GM12892 (cell line): ENCODE results near the gene TRIM66.

Experiments
- DNase-seq: peaks from one replicate; pipeline ENCODE4 v3.0.0; 2011; ENCODE audit not compliant: insufficient read length
- FAIRE-seq: peaks from 2 replicates; lab custom pipeline; 2011; peaks lifted over from hg19 to GRCh38; lab: Jason Lieb, UNC
- POLR2A ChIP-seq: IDR thresholded peaks from 2 replicates; pipeline ENCODE4 v1.6.1; 2011; ENCODE audit warnings: low read depth, low read length, control low read depth
- POLR2AphosphoS5 ChIP-seq: IDR thresholded peaks from 2 replicates; pipeline ENCODE4 v1.6.1; 2011; ENCODE audit warnings: low read depth, low read length, control low read depth
- TAF1 ChIP-seq: IDR thresholded peaks from 2 replicates; pipeline ENCODE4 v1.6.1; 2011; ENCODE audit warnings: low read depth, mild to moderate bottlenecking, control low read depth, low read length, borderline replicate concordance

The TRIM66 gene

DNA sequence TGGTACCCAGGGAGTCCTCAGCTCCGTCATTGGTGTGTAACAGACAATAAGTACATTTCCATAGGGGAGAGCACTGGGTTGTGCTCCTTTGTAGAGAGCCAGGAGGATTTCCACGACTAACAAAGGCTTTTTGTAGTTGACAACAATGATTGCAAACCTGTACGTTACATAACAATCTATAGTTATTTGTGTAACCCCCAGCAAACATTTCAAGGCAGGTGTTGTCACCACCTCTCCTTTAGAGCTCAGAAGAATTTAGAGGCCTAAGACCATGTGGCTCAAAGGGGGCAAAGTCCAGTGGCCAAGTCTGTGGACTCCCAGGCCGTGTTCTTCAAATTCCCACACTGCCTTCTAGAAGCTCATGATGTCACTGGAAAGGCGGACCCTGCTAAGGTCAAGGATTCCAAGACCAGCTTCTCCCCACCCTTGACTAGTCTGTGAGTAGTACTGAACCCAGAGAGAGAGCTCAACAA is 15.9 kb upstream of the TRIM66 start:
- FAIRE-seq (no peak), DNase-seq (no peak)
- TF ChIP-seq POLR2AphosphoS5 (no peak), POLR2A (no peak), TAF1 (no peak)

DNA sequence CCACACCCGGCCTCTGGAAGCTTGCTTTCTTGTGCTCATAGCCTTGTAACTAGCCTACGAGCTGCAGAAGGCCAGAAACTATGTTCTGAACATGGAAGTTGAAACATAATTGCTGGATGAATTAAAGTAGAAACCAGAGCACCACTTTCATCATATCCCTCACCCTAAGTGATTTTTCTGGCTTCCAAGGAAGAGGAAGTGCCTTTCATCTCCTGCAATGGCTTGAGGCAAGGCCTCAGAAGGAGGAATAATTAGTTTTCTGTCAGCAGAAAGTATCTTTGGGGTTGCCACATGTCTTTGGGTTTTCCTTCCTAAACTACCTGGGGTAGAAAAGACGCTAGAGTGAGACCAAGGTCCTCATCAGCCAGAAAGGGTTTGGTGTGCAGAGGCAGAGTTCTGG is 14.6 kb upstream of the TRIM66 start:
- FAIRE-seq: no peak
- DNase-seq: no peak
- TF ChIP-seq POLR2A (no peak), TAF1 (no peak), POLR2AphosphoS5 (no peak)

GRCh38 chr11:8694137-8694536 is 11.7 kb upstream of the TRIM66 start:
- TF ChIP-seq POLR2A (no peak), TAF1 (no peak), POLR2AphosphoS5 (no peak)
- FAIRE-seq: no peak
- DNase-seq: no peak

DNA sequence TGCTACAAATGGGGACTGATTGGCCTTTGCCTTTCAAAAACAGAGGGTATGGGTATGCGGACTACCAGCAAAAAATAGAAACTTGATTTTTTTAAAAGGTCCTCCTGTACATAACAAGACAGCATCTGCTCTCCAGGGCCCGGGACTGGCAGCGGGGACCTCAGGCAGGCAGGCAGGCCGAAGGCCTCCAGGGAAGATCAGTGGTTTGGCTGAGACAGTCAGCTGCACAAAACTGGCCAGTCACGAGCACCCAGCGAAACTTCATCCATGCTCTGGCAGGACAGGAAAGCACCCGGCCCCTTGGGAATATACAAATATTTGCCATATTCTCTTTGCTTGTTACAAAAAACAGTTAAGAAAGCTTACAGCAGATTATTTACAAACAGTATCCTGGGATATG is 11.1 kb upstream of the TRIM66 start:
- FAIRE-seq: no peak
- TF ChIP-seq TAF1 (no peak), POLR2A (no peak), POLR2AphosphoS5 (no peak)

DNA sequence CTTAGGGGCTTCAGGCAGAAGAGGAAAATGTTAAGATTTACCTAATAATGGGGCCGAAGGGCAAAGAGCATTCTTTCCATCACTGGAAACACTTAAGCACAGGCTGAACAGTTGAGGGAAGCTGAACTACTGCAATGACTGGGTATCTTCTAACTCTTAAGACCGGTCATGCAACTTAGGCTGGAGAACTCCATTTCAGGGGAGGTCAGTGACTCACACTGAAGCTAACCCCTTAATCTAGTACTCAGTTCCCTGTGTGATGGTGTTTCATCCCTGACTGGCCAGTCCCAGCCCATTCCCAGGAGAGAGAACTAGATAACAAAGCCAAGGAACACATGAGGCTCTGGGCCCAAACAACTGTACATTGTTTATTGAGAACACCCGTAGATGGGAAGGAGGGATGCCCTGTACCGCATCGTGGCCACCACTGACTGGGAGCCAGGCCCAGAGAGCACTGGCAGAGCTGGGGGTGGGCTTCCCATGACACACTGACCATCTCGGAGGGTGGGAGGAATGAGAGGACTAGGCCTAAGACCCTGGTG is 10.6 kb upstream of the TRIM66 start:
- FAIRE-seq: peak; percentile 33
- DNase-seq: no peak
- TF ChIP-seq POLR2A: peak; percentile 52; the same call in 1 of the 2 replicates
- TF ChIP-seq POLR2AphosphoS5: 0 out of 2 replicates have a peak, but pooled peaks have one; percentile 12
- no peak for TF ChIP-seq TAF1

More for the DNA sequence above, 11.1 kb upstream of the TRIM66 start:
- DNase-seq: no peak

- DNase-seq (no peak), FAIRE-seq (no peak)
- TF ChIP-seq POLR2A: no peak
- TF ChIP-seq POLR2AphosphoS5: peak; percentile 11; the same call in 1 of the 2 replicates
- TF ChIP-seq TAF1: no peak
Observed at GRCh38 chr11:8692417-8692816, 10.0 kb upstream of the TRIM66 start.

GRCh38 chr11:8691601-8692000 is 9.1 kb upstream of the TRIM66 start:
- no peak for FAIRE-seq
- DNase-seq: no peak
- TF ChIP-seq POLR2AphosphoS5 (no peak), POLR2A (peak; percentile 62; the same call in 1 of the 2 replicates)

GRCh38 chr11:8690374-8691342 is 8.2 kb upstream of the TRIM66 start:
- FAIRE-seq (no peak), DNase-seq (no peak)
- TF ChIP-seq TAF1 (no peak), POLR2AphosphoS5 (peak; percentile 56; the same call in 1 of the 2 replicates), POLR2A (no peak)

- DNase-seq: no peak
- FAIRE-seq: peak; percentile 24
- no peak for TF ChIP-seq POLR2A
- no peak for TF ChIP-seq TAF1
- no peak for TF ChIP-seq POLR2AphosphoS5
Observed at GRCh38 chr11:8689726-8690255, 7.3 kb upstream of the TRIM66 start.

DNA sequence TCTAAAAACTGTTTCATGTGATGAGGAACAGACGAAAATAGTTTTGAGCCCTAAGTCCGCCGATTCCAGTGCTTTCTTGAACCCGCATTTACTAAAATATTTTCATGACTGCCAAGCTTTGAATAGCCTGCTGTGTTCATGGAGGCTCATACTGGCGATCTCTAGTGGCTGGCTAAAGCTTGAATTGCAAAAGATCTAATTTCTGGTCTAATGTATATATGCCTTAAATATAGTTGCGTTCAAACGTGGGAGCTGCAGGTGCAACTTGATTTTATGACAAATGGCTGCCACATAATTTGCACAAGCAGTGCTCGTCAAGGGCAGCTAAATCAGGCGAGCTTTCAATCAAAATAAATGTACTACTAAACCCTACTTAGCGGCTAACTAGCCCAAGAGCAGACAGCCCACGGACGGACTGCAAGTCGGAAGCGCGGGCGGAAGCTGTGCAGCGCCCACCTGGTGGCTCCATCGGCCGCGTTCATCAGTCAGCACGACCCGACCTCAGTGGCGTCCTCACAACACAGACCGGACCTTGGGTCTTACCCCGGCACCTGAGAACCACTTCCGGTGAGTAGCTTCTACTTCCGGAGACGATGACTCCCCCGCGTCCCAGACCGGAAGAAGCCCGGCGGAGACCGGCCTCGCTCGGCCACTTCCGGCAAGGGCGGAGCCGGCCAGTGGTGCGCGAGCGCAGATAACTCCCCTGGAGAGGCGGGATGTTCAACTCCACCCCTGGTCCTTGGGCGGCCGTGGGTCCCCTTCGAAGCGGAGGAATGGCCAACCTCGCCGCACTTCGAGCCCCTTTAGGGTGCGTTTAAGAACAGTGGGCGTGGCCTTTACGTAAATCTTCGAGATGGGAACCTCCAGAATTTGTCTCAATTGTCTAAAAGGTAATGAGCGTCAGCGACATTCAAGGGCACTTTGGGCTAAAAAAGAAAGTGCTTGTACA is 6.2 kb upstream of the TRIM66 start:
- DNase-seq (peak; percentile 94), FAIRE-seq (peak; percentile 98)
- TF ChIP-seq POLR2AphosphoS5 (peak; percentile 98), POLR2A (peak; percentile 97), TAF1 (peak; percentile 85; the same call in 1 of the 2 replicates)
